Pancreas (tissue), 10 donors: Measurements from ENCODE around the gene SLC9A8. TPM values are rescaled to one million over a fixed set of nuclear protein-coding genes. Genes with fewer than 3 reads are reported as not detected.

Experiments used
- ATAC-seq, 4 donors: fragments of 200-7000 bp; cut with Tn5 transposase; one replicate each; pipeline versions ENCODE4 v1.8.0 to v1.9.1; 2020; ENCODE audit warnings: mild to moderate bottlenecking in 4 of 4, moderate library complexity in 4 of 4
- DNase-seq, 6 donors: peaks; one replicate each; pipeline ENCODE4 v3.0.0-alpha.2; 2020
- FAIRE-seq: peaks from 2 replicates; lab custom pipeline; 2012; peaks lifted over from hg19 to GRCh38; lab: Jason Lieb, UNC
- H3K27ac ChIP-seq, 4 donors: fragments of 200-600 bp; sonication (generic); 1 replicate in 3 of 4; 2 replicates in 1 of 4; pipeline versions ENCODE4 v1.5.0 to v1.8.0; 2020
- H3K27me3 ChIP-seq, 4 donors: fragments of 200-600 bp; one replicate each; pipeline ENCODE4 v1.8.0; 2021
- H3K36me3 ChIP-seq, 3 donors: fragments of 200-600 bp; sonication (generic) in 1 of 3; one replicate each; pipeline versions ENCODE4 v1.5.0 to v1.8.0; 2020 to 2021
- H3K4me1 ChIP-seq, 3 donors: fragments of 200-600 bp; one replicate each; pipeline ENCODE4 v1.8.0; 2021
- H3K4me3 ChIP-seq, 4 donors: fragments of 200-600 bp; sonication (generic) in 2 of 4; one replicate each; pipeline versions ENCODE4 v1.5.0 to v1.8.0; 2020 to 2021
- H3K9me3 ChIP-seq, 4 donors: fragments of 200-600 bp; one replicate each; pipeline ENCODE4 v1.8.0; 2021
- CTCF ChIP-seq, 4 donors: fragments of 200-600 bp; sonication (generic) in 3 of 4; IDR thresholded peaks; one replicate each; pipeline versions ENCODE4 v1.5.0 to v1.8.0; 2021; ENCODE audit warnings: antibody characterized with exemption in 4 of 4
- WGBS, 2 donors: extraction: QIAGEN DNeasy Blood & Tissue Kit; methylation state at CpG; one replicate each; pipeline ENCODE4 v1.1.7; 2013; 5-methylcytosine and 5-hydroxymethylcytosine counted together
- intact Hi-C, 3 donors: fragments of 100-400 bp; cut with DNase I; formaldehyde crosslinking; loops; one replicate each; pipeline versions ENCODE4 v1.11.1 to v1.14.2; 2022
- polyA plus RNA-seq, 2 donors: library from polyadenylated mRNA; stranded (reverse); fragments of 200-250 nt; gene quantifications; one replicate each; pipeline ENCODE4 v1.2.3, GENCODE V29; 2013
- total RNA-seq, 6 donors: library from RNA; stranded (reverse); fragmentation: NEBNext Ultra II Directional in 4 of 6; extraction: Animal tissue kit (Norgen Biotek cat#: 25700) in 4 of 6; gene quantifications; one replicate each; pipeline versions ENCODE4 v1.2.1 to v1.2.4, GENCODE V29; 2021 to 2023
- donor health status: healthy with polysubstance abuse.
- donor health status: DM: no; HTN: no; CAD: no; lungs with moderate emphysema.
- donor health status: DM: no; HTN: no; CAD: no.
- donor health status: control.
- donor health status: control.
- donor health status: Bipolar disorder and iron deficiency.
- donor health status: DM: yes; HTN: yes; CAD: no.
- donor health status: DM: no; HTN: no; CAD: no.
- donor health status: DM: no; HTN: no; CAD: no.
- donor health status: DM: yes; HTN: yes; CAD: no.

SLC9A8 gene
- total and polyA plus RNA-seq, 8 donors = 4.8 to 9.9 (median 6.8) TPM

- intact Hi-C loops = no loop called here
- TF ChIP-seq CTCF (IDR thresholded peaks at IDR 0.05) = no peak
- Histone ChIP-seq H3K27me3 (no peaks in the 10 kb centered on the region), H3K36me3 (peaks cover 0 to 2% (median under 1%) of the 10 kb centered on the region in 3 donors), H3K9me3 (no peaks in the 10 kb centered on the region), H3K27ac (peak within 1 kb of the TSS; percentile 82 to 90 (median 87)), H3K4me1 (peaks cover 10 to 21% (median 13%) of the 10 kb centered on the region in 3 donors), H3K4me3 (peak within 1 kb of the TSS; percentile 86 to 99 (median 98))
- peak; percentile 87 to 96 (median 94) for DNase-seq
- peak; percentile 92 to 97 (median 94) for ATAC-seq
- no peak for FAIRE-seq
- 0 to 1% methylated on average over 77 to 79 of the region's 79 CpGs for WGBS, 2 donors
Observed at GRCh38 chr20:49936153-49937026, 123.8 kb downstream of the SLC9A8 start, which contains the start of gene RNF114. Gene RNF114 (plus strand): TSS chr20:49936397. CDS start chr20:49936413, 16 bp downstream.

GRCh38 chr20:49937027-49937929, 124.7 kb downstream of the SLC9A8 start:
- TF ChIP-seq CTCF (IDR thresholded peaks at IDR 0.05) = no peak
- FAIRE-seq = no peak
- intact Hi-C loops = no loop called here
- DNase-seq = peak in 3 of 6 donors; percentile 35 to 49 (median 47)
- Histone ChIP-seq H3K4me3 (peak overlapping the region; percentile 86 to 99 (median 98)), H3K9me3 (no peaks in the 10 kb centered on the region), H3K4me1 (peaks cover 13 to 22% (median 14%) of the 10 kb centered on the region in 3 donors), H3K36me3 (peaks cover 0 to 8% (median 6%) of the 10 kb centered on the region in 3 donors), H3K27ac (peak overlapping the region; percentile 82 to 90 (median 87)), H3K27me3 (no peaks in the 10 kb centered on the region)
- ATAC-seq = peak in 2 of 4 donors; percentile 2 to 5
- WGBS, 2 donors = 3% methylated on average over 12 of the region's 12 CpGs

- TF ChIP-seq CTCF (IDR thresholded peaks at IDR 0.05) = no peak
- Histone ChIP-seq H3K4me3 (peak overlapping the region in 2 of 4 donors; percentile 98 to 99), H3K27me3 (no peaks in the 10 kb centered on the region), H3K9me3 (no peaks in the 10 kb centered on the region), H3K27ac (peak overlapping the region in 2 of 4 donors; percentile 86 to 88), H3K4me1 (peaks cover 13 to 23% (median 14%) of the 10 kb centered on the region in 3 donors), H3K36me3 (peaks cover 0 to 17% (median 6%) of the 10 kb centered on the region in 3 donors)
- intact Hi-C loops = no loop called here
- ATAC-seq (no peak), FAIRE-seq (no peak), DNase-seq (peak in 5 of 6 donors; percentile 19 to 61 (median 47))
- 48 to 56% methylated on average over 12 of the region's 12 CpGs for WGBS, 2 donors
Observed at GRCh38 chr20:49938173-49939163, 125.8 kb downstream of the SLC9A8 start.

- ATAC-seq = no peak
- Histone ChIP-seq H3K27ac (no peak overlapping the region), H3K27me3 (no peaks in the 10 kb centered on the region), H3K4me3 (no peak overlapping the region), H3K36me3 (peaks cover 0 to 40% (median 14%) of the 10 kb centered on the region in 3 donors), H3K9me3 (no peaks in the 10 kb centered on the region), H3K4me1 (peaks cover 13 to 23% (median 14%) of the 10 kb centered on the region in 3 donors)
- peak in 2 of 6 donors; percentile 16 to 36 for DNase-seq
- FAIRE-seq = no peak
- TF ChIP-seq CTCF (IDR thresholded peaks at IDR 0.05) = no peak
- 92 to 95% methylated on average over 15 of the region's 15 CpGs for WGBS, 2 donors
- intact Hi-C loops = no loop called here
Observed at GRCh38 chr20:49941456-49941855, 128.8 kb downstream of the SLC9A8 start.
